HG03045 (cell line): Measurements from ENCODE around the gene ATP1B2.
"Not testable (repeated sequence)": the region's sequence is repeated elsewhere in the genome, so short reads cannot be mapped to it uniquely, and the experiment has no call there.

Experiments used
- ATAC-seq: cut with Tn5 transposase; IDR thresholded peaks from one replicate; pipeline ENCODE4 v1.9.1; 2021; ENCODE audit warnings: mild to moderate bottlenecking, moderate library complexity; ENCODE audit not compliant: unreplicated experiment

The ATP1B2 gene, protein sequence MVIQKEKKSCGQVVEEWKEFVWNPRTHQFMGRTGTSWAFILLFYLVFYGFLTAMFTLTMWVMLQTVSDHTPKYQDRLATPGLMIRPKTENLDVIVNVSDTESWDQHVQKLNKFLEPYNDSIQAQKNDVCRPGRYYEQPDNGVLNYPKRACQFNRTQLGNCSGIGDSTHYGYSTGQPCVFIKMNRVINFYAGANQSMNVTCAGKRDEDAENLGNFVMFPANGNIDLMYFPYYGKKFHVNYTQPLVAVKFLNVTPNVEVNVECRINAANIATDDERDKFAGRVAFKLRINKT

DNA sequence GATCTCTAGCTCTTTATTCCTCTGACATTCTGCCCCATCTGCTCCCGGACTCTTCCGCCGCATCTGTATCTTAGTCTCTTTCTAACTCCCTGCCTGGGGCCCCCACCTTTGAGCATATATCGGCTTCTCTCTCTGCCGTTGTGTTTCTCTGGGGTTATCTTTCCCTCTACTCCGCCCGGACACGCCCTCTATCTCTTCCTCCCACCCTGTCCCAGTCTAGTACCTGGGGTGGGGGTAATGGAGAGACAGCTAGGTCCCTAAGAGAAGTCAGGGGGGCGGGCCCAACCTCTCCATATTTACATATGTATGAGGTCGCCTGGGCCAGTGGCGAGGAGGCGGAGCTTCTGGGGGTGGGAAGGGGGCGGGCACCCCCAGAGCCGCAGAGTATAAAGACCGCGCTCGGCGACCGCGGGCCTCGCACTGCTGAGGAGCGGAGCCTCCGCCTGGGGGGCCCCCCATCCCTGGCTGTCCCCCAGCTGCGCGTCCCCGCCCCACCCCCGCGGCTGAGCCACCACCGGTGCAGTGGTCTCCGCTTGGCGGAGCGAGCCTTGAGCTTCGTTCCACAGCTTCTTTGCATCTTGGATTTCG lies at the start of gene ATP1B2:
Gene ATP1B2 (plus strand): TSS at position 418 of the 588 bp plus-strand sequence. CDS start 593 bp downstream, outside the sequence.
- peak; percentile 54 for ATAC-seq

DNA sequence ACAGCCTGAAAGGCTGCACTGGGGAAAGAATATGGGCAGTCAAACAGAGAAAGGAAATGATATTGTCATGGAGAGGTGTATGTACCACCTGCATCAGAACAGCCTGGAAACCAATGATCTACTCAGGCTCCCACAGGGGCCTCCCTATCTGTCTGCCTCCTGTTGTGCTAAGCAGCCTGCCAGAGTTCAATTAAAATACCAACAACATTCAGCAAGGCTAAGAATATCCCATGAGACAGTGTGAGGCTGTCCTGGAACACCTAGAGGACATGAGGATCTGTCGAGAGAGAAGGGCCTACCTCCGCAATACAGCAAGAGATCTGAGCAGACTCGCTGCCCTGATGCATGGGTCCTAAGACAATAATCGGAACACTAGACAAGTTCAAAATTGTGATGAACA lies 44.4 kb upstream of the ATP1B2 start:
- ATAC-seq, result no peak

DNA sequence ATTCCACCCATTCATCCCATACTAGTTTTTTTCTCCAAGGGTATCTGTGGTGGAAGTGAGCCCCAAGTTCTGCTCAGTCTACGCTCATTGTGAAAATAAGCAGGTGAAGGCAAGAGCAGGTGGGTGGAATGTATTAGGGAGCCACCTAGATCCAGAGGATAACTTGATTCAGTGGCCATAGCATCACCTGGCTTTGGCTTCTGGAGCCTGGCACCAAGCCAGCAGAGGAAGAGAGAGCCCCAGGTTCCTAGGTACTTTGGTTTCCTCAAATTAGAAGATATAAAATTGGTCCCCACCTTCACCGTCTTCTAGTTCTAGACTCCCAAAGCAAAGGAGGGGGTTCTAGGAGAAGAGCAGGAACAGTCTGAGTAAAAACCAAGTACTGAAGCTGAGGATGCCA lies 40.1 kb upstream of the ATP1B2 start:
- no peak for ATAC-seq

DNA sequence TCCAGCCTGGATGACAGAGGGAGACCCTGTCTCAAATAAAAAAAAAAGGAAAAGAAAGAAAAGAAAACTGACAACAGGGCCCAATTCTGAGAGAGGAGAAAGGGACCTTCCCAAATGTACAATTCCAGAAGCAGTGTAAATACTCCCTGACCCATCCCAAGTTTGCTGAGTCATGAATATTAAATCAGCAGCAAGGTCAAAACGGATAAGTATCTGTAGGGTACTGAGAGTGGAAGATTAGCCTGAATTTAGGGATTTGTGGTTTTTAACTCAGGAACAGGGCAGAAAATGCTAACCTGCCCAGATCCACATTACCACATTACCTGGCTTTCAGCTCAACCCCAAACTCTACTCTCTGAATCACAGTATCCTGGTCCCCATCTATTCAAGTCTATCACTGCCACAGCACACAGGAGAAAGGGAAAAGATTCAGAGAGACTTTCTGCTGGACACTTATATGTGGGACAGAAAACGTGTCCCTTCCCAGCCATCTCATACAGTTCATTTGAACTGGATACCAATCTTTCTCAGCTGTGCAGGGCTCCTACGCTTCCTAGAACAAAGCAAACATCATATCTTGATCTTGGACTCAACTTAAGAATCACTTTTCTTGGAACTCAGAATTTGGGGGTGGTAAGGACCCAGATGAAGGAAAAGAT lies 39.0 kb upstream of the ATP1B2 start:
- no peak for ATAC-seq

DNA sequence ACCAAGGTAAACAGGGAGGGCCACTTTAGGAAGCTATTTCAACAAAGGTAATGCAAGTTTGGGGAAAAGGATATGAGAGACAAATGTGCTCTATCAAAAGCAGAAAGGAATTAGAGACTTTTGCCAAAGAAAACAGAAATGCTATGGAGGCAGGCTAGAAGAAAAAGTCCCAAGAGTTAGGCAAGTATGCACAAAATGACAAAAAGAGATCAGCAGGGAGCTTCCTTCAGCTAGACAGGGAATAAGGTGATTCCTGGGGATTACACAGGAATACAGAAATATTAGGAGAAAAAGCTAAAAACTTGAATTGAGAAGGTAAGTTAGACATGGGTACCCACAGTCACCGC lies 38.5 kb upstream of the ATP1B2 start:
- ATAC-seq, result no peak

DNA sequence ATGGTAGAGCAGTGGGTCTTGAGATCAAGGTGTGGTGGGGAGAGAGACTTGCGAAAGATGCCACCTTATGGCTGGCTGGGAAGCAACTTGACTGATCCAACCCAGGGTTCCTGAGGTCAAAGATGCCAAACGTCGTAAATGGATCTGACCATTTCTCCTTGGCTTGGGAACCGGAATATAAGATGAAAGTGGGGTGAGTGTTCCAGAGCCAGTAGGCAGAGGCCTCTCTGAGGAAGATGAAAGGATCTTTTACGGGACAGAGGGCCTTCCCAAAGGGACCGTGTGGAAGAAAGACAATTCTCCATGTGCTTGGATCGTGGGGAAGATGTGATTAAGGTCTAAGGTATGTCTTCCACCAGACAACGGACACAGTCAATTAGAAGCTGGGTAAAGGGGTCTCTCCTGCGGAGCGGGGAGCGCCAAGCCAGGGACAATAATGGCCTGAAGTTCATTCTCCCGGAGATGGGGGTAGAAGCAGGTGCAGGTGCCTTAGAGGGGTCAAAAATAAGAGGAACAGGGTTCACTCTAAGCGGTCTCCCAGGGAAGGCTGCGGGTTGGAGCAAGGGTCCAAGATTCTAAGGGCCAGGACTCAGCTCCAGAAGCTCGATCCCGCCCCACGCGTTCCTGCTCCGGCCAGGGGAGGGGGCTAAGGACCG lies 36.8 kb upstream of the ATP1B2 start:
- ATAC-seq, result no peak

DNA sequence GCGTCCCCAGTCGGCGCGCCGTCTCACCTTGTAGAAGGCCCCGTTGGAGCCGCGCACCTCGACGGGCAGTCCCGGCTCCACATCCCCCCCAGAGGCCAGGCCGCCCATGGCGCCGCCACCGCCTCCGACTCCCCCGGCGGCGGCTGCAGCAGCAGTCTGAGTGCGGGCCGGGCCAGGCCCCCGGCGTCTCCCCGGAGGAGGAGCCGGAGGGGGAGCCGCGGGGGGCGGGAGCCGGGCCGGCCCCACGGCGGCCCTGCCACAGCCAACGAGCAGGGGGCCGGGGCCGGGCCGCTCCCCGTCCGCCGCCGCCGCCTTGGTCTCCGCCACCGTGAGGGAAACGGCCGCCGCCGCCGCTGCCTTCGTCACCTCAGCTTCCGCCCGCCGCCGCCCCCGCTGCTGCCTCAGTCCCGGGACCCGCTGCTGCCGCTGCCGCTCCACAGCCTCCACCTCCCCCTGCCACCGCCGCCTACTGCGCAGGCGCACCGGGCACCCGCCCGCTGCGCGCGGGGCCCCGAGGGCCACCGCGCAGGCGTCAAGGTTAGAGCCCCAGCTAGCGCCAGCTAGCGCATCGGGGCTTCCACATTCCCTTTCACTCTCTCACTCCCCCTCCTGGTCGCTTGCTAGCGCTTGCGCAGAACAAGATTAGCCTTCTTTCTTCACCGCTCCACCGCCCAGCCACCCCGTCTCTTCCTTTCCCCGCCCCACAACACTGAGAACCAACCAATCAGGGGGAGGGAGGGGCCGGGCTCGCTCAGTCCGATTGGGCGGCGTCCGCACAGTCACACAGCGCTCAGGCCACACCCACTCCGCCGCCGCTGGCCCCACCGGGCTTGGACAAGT lies 36.1 kb upstream of the ATP1B2 start, which contains the start of gene FXR2:
Gene FXR2 (minus strand): TSS at position 473 of the 840 bp plus-strand sequence. CDS start 365 bp downstream, at position 108.
- peak; percentile 84 for ATAC-seq

DNA sequence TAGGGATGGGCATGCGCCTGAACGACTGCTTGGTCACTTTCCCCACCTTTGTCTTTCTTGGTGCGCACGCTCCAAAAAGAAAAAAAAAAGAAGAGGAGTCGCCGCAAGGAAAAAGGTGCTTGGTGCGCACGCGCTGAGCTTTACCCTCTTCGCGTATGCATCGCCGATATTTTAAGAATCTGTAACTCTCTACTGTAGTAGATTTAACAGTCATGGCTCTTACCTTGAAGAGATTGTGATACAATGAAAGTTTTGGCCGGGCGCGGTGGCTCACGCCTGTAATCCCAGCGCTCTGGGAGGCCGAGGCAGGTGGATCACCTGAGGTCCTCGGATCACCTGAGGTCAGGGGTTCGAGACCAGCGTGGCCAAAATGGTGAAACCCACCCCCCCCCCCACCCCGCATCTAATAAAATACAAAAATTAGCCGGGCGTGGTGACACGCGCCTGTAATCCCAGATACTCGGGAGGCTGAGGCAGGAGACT lies 35.4 kb upstream of the ATP1B2 start:
- ATAC-seq, result no peak

DNA sequence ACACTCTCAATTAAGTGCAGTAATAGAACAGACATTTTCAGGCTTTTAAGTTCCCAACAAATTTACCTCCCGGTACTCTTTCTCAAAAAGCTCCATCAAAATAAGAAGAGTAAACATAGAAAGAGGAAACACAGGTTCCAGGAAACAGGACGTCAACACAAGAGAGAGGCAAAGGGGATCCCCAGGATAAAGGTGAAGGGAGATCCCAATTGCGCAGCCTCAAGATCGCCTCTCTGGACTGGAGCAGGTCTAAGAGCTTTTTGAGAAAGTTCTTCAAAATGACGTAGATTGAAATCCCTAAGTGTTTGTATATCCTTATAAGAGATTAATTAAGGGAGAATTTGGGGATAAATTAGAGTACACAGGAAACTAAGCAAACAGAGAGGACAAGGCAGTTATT lies 32.1 kb upstream of the ATP1B2 start:
- no peak for ATAC-seq

DNA sequence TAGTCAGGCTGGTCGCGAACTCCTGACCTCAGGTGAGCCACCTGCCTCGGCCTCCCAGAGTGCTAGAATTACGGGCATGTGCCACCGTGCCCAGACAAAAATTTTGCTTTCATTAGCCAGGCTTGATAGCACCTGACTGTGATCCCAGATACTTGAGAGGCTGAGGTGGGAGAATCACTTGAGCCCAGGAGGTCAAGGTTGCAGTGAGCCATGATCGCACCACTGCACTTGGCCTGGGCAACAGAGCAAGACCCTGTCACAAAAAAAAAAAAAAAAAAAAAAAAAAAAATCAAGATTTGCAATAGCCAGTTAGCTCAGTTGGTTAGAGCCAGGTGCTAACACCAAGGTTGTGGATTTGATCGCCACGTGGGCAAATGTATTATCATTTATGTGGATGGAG lies 29.9 kb upstream of the ATP1B2 start:
- ATAC-seq, result no peak

DNA sequence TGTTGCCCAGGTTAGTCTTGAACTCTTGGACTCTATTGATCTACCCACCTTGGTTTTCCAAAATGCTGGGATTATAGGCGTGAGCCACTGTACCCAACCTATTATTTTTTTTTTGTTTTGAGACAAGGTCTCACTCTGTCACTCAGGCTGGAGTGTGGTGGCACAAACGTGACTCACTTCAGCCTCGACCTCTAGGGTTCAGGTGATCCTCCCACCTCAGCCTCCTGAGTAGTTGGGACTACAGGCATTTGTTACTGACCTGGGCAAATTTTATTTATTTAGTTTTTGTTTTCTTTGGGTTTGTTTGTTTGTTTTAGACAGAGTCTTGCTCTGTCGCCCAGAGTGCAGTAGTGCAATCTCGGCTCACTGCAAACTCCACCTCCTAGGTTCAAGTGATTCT lies 27.1 kb upstream of the ATP1B2 start:
- ATAC-seq, result no peak

DNA sequence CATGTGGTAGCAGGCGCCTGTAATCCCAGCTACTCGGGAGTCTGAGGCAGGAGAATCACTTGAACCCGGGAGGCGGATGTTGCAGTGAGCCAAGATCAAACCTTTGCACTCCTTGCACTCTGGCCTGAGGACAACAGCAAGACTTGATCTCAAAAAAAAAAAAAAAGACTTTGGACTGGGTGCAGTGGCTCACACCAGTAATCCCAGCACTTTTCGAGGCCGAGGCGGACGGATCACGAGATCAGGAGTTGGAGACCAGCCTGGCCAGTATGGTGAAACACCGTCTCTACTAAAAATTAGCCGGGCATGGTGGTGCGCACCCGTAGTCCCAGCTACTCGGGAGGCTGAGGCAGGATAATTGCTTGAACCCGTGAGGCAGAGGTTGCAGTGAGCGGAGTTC lies 25.0 kb upstream of the ATP1B2 start:
- ATAC-seq, result not testable (repeated sequence)

DNA sequence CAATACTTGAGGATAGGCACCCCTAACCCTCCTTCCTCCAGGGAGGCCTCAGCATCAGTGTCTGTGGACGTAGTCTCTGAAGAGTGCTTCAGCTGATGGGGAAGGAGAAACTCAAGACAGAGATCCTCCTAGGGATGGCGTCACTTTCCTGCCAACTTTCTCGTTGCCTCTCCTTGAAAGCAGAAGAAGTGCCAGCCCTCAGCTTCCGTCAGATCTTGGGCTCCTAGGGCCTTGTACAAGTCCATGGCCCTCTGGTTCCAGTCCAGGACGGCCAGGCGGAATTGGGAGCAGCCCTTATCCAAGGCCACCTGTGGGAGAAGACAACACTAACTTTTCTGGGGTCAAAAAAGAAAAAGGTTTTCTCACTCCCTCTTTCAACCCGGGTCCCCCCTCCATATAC lies 24.4 kb upstream of the ATP1B2 start:
- ATAC-seq, result no peak

DNA sequence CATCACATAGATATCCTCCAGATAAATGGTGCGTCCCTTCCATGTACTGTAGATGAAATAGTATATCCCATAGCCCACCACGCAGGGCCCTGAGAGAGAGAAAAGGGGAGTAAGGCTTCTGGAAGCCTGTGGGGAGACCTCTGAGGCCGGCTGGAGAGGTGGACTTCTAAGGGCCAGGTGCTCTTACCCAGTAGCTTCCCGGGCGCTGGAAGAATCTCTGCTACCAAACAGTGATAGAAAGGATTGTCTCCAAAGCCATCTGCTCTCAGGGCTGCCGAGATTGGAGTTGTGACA lies 23.8 kb upstream of the ATP1B2 start:
- ATAC-seq, result no peak

DNA sequence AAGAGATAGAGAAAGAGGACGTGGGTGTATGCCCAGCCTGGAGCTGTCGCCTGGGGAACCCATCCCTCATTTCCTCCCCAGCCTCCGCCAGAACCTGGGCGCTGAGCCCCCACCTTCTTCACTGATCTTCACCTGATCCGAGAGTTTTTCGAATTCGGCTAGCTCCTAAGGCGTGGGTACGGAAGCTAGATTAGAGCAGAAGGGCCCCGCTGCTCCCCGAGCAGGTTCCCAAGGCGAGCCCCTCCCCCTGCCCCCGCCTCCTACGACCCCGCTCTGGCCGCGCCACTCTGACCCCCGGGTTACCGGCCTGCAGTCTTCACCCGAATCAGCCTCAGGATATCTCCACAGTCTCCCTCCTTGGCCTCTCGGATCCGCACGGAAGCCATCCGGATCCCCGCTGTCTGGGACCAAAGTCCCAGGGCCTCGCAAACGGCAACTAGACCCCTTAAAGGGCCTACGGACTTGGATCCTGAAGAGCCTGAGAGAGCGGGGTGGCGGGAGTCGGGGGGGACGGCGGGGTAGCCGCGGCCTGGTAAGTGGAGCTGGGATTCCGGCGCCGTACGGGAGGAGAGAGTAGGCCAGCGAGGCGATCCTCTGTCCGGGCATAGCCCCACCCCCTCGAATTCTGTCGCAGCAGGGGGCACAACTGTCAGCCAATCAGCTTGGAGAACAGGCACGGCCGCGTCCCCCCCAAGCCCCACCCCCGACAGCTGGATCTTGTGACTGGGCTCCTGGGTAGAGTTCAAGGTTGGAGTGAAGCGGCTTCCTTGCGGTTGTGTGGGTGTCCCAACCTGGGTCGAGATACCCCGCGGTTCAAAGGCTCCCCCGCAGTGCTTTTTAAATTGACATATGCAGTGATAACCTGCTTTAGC lies 23.2 kb upstream of the ATP1B2 start, which contains the start of gene SAT2:
Gene SAT2 (minus strand): TSS at position 572 of the 872 bp plus-strand sequence. CDS start 186 bp downstream, at position 386.
- ATAC-seq, result peak; percentile 88

DNA sequence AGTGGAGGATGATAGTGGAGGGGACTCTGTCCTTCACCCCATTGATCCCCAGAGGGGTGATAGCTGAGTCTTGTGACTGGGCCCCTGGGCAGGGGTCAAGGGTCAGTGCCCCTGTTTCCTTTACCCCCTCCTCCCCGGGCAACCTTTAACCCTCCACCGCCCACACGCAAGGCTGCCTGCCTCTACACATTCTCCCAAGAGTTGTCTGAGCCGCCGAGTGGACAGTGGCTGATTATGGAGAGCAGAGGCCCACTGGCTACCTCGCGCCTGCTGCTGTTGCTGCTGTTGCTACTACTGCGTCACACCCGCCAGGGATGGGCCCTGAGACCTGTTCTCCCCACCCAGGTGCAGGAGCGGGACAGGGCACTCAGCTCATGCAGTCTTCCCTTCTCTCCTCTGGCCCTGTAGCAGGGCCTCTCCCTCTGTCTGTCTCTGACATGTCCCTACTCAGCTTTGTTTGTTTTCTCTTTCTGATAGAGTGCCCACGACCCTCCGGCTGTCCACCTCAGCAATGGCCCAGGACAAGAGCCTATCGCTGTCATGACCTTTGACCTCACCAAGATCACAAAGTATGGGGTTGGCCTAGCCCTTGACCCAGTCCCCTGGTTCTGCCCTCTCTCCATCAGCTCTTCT lies 20.7 kb upstream of the ATP1B2 start, which contains the start of gene SHBG:
Gene SHBG (plus strand): TSS at position 197 of the 633 bp plus-strand sequence. CDS start 38 bp downstream, at position 235.
- no peak for ATAC-seq

DNA sequence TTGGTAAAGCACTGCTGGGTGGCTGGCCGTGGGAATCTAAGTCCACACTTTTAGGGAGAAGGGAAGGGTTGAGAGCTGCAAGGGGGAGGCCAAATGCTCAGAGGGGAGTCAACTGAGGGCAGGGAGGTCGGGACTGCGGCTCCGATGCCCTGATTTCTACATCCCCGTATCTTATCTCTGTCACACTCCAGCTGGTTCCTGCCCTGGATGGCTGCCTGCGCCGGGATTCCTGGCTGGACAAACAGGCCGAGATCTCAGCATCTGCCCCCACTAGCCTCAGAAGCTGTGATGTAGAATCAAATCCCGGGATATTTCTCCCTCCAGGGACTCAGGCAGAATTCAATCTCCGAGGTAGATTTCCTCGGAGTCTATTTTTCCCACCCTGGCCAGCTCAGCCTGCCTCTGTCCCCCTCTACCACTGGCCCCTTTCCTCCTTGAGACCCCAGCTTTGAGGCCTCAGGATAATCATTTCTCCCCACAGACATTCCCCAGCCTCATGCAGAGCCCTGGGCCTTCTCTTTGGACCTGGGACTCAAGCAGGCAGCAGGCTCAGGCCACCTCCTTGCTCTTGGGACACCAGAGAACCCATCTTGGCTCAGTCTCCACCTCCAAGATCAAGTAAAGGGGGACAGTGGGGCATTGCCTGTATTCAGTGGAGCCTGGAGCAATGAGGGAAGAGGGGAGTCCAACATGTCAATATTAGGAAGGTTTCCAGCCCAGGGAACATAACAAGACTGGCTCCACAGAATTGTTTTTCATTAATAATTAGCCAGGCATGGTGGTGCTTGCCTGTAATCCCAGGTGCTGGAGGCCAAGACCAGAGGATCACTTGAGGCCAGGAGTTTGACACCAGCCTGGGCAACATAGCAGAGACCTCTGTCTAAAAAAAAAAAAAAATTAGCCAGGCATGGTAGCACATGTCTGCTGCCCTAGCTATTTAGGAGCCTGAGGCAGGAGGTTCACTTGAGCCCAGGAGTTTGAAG lies 19.0 kb upstream of the ATP1B2 start:
- no peak for ATAC-seq

DNA sequence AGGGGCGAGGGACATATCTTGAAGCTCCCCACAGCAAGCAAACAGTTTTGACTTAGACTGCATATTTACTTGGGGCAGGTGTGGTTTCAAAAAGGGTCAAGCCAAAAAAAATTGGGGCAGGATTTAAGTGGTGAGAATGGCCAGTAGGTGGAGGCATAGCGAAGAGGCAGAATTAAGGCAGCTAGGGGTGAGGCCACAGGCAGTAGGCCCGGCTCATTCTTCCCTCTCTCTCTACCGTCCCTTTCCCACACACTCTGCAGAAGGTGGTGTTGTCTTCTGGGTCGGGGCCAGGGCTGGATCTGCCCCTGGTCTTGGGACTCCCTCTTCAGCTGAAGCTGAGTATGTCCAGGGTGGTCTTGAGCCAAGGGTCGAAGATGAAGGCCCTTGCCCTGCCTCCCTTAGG lies 18.2 kb upstream of the ATP1B2 start:
- no peak for ATAC-seq
